ENCODE data around the gene TMEM87A.

TMEM87A gene

DNA sequence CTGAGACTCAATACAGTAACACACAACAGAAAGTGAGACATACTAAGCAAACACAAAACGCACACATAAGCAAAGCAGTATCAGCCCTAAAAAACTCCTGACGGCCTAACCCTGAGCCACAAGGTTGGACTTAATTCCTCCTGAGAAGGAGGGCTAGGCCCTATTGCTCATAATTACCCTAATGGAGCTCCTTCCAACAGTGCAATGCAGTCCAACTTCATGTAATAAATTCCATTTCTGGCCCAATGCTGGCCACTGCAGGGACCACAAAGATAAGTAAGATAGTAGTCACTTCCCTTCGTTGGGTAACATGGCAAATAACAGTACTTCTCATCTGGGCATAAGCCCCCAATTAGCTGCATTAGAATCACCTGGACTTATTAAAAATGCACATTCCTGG is 69.3 kb downstream of the TMEM87A start:
- no peak for TF ChIP-seq CTCF (IDR thresholded peaks at IDR 0.05; ENCODE audit: low read depth, low read length)
- no peak overlapping the region for H3K4me3 ChIP-seq (ENCODE audit: low read depth, low read length)

- TF ChIP-seq CTCF (IDR thresholded peaks at IDR 0.05; ENCODE audit: low read depth, low read length): no peak
Measured at GRCh38 chr15:42202653-42203052, 70.6 kb downstream of the TMEM87A start.

GRCh38 chr15:42201801-42202200 is 71.4 kb downstream of the TMEM87A start:
- no peak for TF ChIP-seq CTCF (IDR thresholded peaks at IDR 0.05; ENCODE audit: low read depth, low read length)

More at GRCh38 chr15:42202653-42203052, 70.6 kb downstream of the TMEM87A start:
- no peak overlapping the region for H3K4me3 ChIP-seq (ENCODE audit: low read depth, low read length)

DNA sequence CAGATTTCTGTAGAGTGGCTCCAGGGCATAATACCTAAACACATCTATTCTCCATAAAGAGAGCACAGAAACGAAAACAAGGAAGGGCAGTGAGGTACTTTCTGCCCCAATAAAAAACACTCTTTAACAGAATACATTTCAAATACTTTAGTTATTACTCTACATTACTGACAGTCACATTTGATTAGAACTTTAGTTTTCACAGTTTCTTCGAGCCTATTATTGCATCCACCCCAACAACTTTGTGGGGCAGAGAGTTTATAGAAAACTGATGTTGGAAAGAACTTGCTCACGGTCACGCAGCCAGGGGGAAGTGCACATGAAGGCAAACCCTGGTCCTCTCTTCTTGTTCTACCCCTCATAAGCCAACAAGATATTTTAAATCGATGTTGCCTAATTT is 74.1 kb downstream of the TMEM87A start:
- no peak for TF ChIP-seq CTCF (IDR thresholded peaks at IDR 0.05; ENCODE audit: low read depth, low read length)

More at GRCh38 chr15:42201801-42202200, 71.4 kb downstream of the TMEM87A start:
- no peak overlapping the region for H3K4me3 ChIP-seq (ENCODE audit: low read depth, low read length)

DNA sequence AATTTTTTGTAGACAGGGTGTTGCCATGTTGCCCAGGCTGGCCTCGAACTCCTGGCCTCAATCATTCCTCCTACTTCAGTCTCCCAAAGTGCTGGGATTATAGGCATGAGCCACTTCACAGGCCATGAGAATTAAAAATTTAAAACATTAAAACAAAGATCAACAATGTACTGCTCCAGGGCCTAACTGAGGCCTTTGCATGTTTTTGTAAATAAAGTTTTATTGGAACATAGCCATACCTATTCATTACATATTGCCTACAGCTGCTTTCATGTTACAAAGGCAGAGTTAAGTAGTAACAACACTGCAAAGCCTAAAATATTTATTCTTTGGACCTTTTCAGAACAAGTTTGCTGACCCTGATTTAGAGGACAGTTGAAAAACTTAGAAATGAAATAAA is 74.7 kb downstream of the TMEM87A start:
- no peak for TF ChIP-seq CTCF (IDR thresholded peaks at IDR 0.05; ENCODE audit: low read depth, low read length)

More for the DNA sequence above, 74.1 kb downstream of the TMEM87A start:
- no peak overlapping the region for H3K4me3 ChIP-seq (ENCODE audit: low read depth, low read length)

GRCh38 chr15:42194513-42194912 is 78.7 kb downstream of the TMEM87A start:
- no peak overlapping the region for H3K4me3 ChIP-seq (ENCODE audit: low read depth, low read length)
- no peak for TF ChIP-seq CTCF (IDR thresholded peaks at IDR 0.05; ENCODE audit: low read depth, low read length)

More for the DNA sequence above, 74.7 kb downstream of the TMEM87A start:
- H3K4me3 ChIP-seq (ENCODE audit: low read depth, low read length): no peak overlapping the region

DNA sequence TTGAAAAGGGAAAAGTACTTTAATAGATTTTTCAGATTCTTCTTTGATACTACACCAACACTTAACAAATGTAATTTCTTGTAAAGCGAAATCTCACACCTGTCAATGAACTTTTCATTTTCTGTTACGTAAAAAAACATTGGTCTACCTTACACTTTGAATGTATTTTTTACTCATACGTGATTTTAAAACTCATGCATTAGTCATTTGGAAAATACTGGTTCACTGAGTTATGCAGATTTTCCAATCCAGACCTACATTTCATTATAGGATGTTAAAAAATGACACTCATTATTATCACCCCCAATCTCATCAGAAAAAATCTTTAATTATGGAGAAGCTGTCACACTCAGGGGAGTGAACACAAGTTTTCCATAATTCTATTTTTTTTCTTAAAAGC is 79.8 kb downstream of the TMEM87A start:
- no peak overlapping the region for H3K4me3 ChIP-seq (ENCODE audit: low read depth, low read length)

More for the DNA sequence above, 79.8 kb downstream of the TMEM87A start:
- TF ChIP-seq CTCF (IDR thresholded peaks at IDR 0.05; ENCODE audit: low read depth, low read length): no peak
